ENCODE measurements around the gene VIL1. TPM values are rescaled to one million over a fixed set of nuclear protein-coding genes. Genes with fewer than 3 reads are reported as not detected.

The VIL1 gene
- polyA plus RNA-seq, 1 donor from 2014 or later: not detected

- H3K4me3 ChIP-seq (ENCODE audit: low read length): no peak overlapping the region
- no peaks in the 10 kb centered on the region for H3K79me2 ChIP-seq (replicated peaks; ENCODE audit: insufficient read depth, low read length)
- H4K20me1 ChIP-seq (ENCODE audit: insufficient read depth): no peaks in the 10 kb centered on the region
- peaks cover 8% of the 10 kb centered on the region for H3K27me3 ChIP-seq (ENCODE audit: insufficient read depth, low read depth, low read length)
- no peak overlapping the region for H3K9ac ChIP-seq (ENCODE audit: low read length)
- H3K9me3 ChIP-seq (ENCODE audit: low read length): no peaks in the 10 kb centered on the region
- H2AFZ ChIP-seq (ENCODE audit: low read depth, low read length): no peak overlapping the region
- TF ChIP-seq MXI1 (conservative IDR thresholded peaks at IDR 0.05; ENCODE audit: poor library complexity, severe bottlenecking) (no peak), POLR2AphosphoS5 (IDR thresholded peaks at IDR 0.05) (no peak), REST (IDR thresholded peaks at IDR 0.05; ENCODE audit: borderline replicate concordance) (no peak), RAD21 (conservative IDR thresholded peaks at IDR 0.05) (no peak), TAF1 (IDR thresholded peaks at IDR 0.05; ENCODE audit: low read depth) (no peak), EZH2 (IDR thresholded peaks at IDR 0.05; ENCODE audit: borderline replicate concordance, insufficient read depth, low read length, poor library complexity, severe bottlenecking) (no peak), CTCF (IDR thresholded peaks at IDR 0.05; ENCODE audit: poor library complexity, severe bottlenecking) (no peak), SMC3 (conservative IDR thresholded peaks at IDR 0.05; ENCODE audit: poor library complexity) (no peak), EP300 (conservative IDR thresholded peaks at IDR 0.05; ENCODE audit: poor library complexity, severe bottlenecking) (no peak)
- no peak overlapping the region for H3K4me2 ChIP-seq (ENCODE audit: low read length)
- H3K36me3 ChIP-seq (ENCODE audit: insufficient read depth, low read length): no peaks in the 10 kb centered on the region
- H3K27ac ChIP-seq (ENCODE audit: low read length): no peak overlapping the region
- H3F3A ChIP-seq (ENCODE audit: insufficient read depth, low read length, poor library complexity, severe bottlenecking): no peaks in the 10 kb centered on the region
- H3K9me2 ChIP-seq (ENCODE audit: insufficient read depth, low read length): no peaks in the 10 kb centered on the region
Measured at GRCh38 chr2:218403810-218404209, 15.1 kb upstream of the VIL1 start.

GRCh38 chr2:218404351-218405085 lies 14.4 kb upstream of the VIL1 start:
- Histone ChIP-seq H4K20me1 (ENCODE audit: insufficient read depth) (no peaks in the 10 kb centered on the region), H2AFZ (ENCODE audit: low read depth, low read length) (no peak overlapping the region), H3K9me3 (ENCODE audit: low read length) (no peaks in the 10 kb centered on the region), H3K9ac (ENCODE audit: low read length) (no peak overlapping the region), H3F3A (ENCODE audit: insufficient read depth, low read length, poor library complexity, severe bottlenecking) (no peaks in the 10 kb centered on the region), H3K79me2 (replicated peaks; ENCODE audit: insufficient read depth, low read length) (no peaks in the 10 kb centered on the region), H3K4me3 (ENCODE audit: low read length) (no peak overlapping the region), H3K4me2 (ENCODE audit: low read length) (no peak overlapping the region), H3K9me2 (ENCODE audit: insufficient read depth, low read length) (no peaks in the 10 kb centered on the region), H3K27me3 (ENCODE audit: insufficient read depth, low read depth, low read length) (peaks cover under 1% of the 10 kb centered on the region), H3K27ac (ENCODE audit: low read length) (no peak overlapping the region), H3K36me3 (ENCODE audit: insufficient read depth, low read length) (no peaks in the 10 kb centered on the region)
- no peak for TF ChIP-seq MXI1 (conservative IDR thresholded peaks at IDR 0.05; ENCODE audit: poor library complexity, severe bottlenecking)
- no peak for TF ChIP-seq SMC3 (conservative IDR thresholded peaks at IDR 0.05; ENCODE audit: poor library complexity)
- no peak for TF ChIP-seq REST (IDR thresholded peaks at IDR 0.05; ENCODE audit: borderline replicate concordance)
- no peak for TF ChIP-seq RAD21 (conservative IDR thresholded peaks at IDR 0.05)
- TF ChIP-seq CTCF (IDR thresholded peaks at IDR 0.05; ENCODE audit: poor library complexity, severe bottlenecking): no peak
- TF ChIP-seq EZH2 (IDR thresholded peaks at IDR 0.05; ENCODE audit: borderline replicate concordance, insufficient read depth, low read length, poor library complexity, severe bottlenecking): no peak
- no peak for TF ChIP-seq EP300 (conservative IDR thresholded peaks at IDR 0.05; ENCODE audit: poor library complexity, severe bottlenecking)
- TF ChIP-seq TAF1 (IDR thresholded peaks at IDR 0.05; ENCODE audit: low read depth): no peak
- TF ChIP-seq POLR2AphosphoS5 (IDR thresholded peaks at IDR 0.05): no peak
